CD8-positive, alpha-beta memory T cell (primary cell): ENCODE data around the gene EPS15. TPM values are rescaled to one million over a fixed set of nuclear protein-coding genes. Genes with fewer than 3 reads are reported as not detected.
A peak's percentile ranks its signal among the peaks of the same experiment; 100 is the strongest.

ENCODE experiments used
- CTCF ChIA-PET: fragments of 350-600 bp; sonication (Branson Sonifier 250); formaldehyde crosslinking; loops from one replicate; lab custom pipeline; 2021; ENCODE audit warnings: antibody characterized with exemption; lab: Charles Lee
- POLR2A ChIA-PET: fragments of 350-600 bp; sonication (Branson Sonifier 250); formaldehyde crosslinking; loops from one replicate; lab custom pipeline; 2021; ENCODE audit warnings: antibody characterized with exemption; lab: Charles Lee
- DNase-seq, 5 donors: peaks; one replicate each; pipeline versions ENCODE4 v3.0.0 to v3.0.0-alpha.2; 2020 to 2022; ENCODE audit warnings: mixed read lengths in 1 of 5
- H3K27ac ChIP-seq: one replicate; pipeline ENCODE4 v1.7.0; 2013; ENCODE audit warnings: low read depth, mild to moderate bottlenecking, low read length, moderate library complexity
- H3K27me3 ChIP-seq: 2 replicates; pipeline ENCODE4 v1.7.0; 2013; ENCODE audit warnings: low read length, mild to moderate bottlenecking; ENCODE audit not compliant: insufficient read depth, poor library complexity, severe bottlenecking
- H3K36me3 ChIP-seq: 2 replicates; pipeline ENCODE4 v1.7.0; 2013; ENCODE audit warnings: mild to moderate bottlenecking, low read length, moderate library complexity; ENCODE audit not compliant: insufficient read depth
- H3K4me1 ChIP-seq: 2 replicates; pipeline ENCODE4 v1.7.0; 2013; ENCODE audit warnings: mild to moderate bottlenecking, low read length, moderate library complexity; ENCODE audit not compliant: insufficient read depth
- H3K4me3 ChIP-seq: 2 replicates; pipeline ENCODE4 v1.7.0; 2013; ENCODE audit warnings: mild to moderate bottlenecking, low read length
- H3K9me3 ChIP-seq: 2 replicates; pipeline ENCODE4 v1.7.0; 2013; ENCODE audit warnings: mild to moderate bottlenecking, low read length
- H3K27ac Mint-ChIP-seq, 8 donors: one replicate each; pipeline ENCODE4 v1.8.0; 2020 to 2021; ENCODE audit warnings: mixed read lengths in 8 of 8, mild to moderate bottlenecking in 6 of 8, inconsistent platforms in 3 of 8, moderate library complexity in 3 of 8
- H3K27me3 Mint-ChIP-seq, 2 donors: one replicate each; pipeline ENCODE4 v1.8.0; 2020 to 2021; ENCODE audit warnings: mixed read lengths in 2 of 2, mild to moderate bottlenecking in 1 of 2, moderate library complexity in 1 of 2
- H3K36me3 Mint-ChIP-seq, 3 donors: one replicate each; pipeline ENCODE4 v1.8.0; 2020 to 2021; ENCODE audit warnings: mixed read lengths in 3 of 3, inconsistent platforms in 1 of 3, mild to moderate bottlenecking in 1 of 3
- H3K4me1 Mint-ChIP-seq, 3 donors: one replicate each; pipeline ENCODE4 v1.8.0; 2020 to 2021; ENCODE audit warnings: mixed read lengths in 3 of 3, inconsistent platforms in 1 of 3, mild to moderate bottlenecking in 1 of 3
- H3K4me3 Mint-ChIP-seq, 7 donors: one replicate each; pipeline ENCODE4 v1.8.0; 2020 to 2021; ENCODE audit warnings: mixed read lengths in 7 of 7, mild to moderate bottlenecking in 6 of 7, moderate library complexity in 4 of 7, inconsistent platforms in 2 of 7
- H3K9me3 Mint-ChIP-seq, 5 donors: one replicate each; pipeline ENCODE4 v1.8.0; 2020 to 2022; ENCODE audit warnings: mixed read lengths in 5 of 5, mild to moderate bottlenecking in 3 of 5, moderate library complexity in 2 of 5, inconsistent platforms in 1 of 5
- polyA plus RNA-seq: library from polyadenylated mRNA; unstranded; fragments of 300-500 nt; fragmentation: Illumina TruSeq; gene quantifications from one replicate; pipeline ENCODE4 v1.2.3, GENCODE V29; 2021
- total RNA-seq, 2 experiments: library from RNA; stranded (reverse); gene quantifications; one replicate each; pipeline ENCODE4 v1.2.3, GENCODE V29; 2021

Gene EPS15
- total and polyA plus RNA-seq, 3 experiments from 2014 or later, result 59.6 to 112 (median 108) TPM

- Histone ChIP-seq H3K9me3 (no peaks in the 10 kb centered on the region), H3K36me3 (no peaks in the 10 kb centered on the region), H3K27ac (no peak overlapping the region), H3K4me3 (no peak overlapping the region), H3K4me1 (peaks cover 35% of the 10 kb centered on the region), H3K27me3 (no peaks in the 10 kb centered on the region)
- H3K4me3 Mint-ChIP-seq, result peak overlapping the region in 5 of 7 donors; percentile 4 to 28 (median 13)
- H3K36me3 Mint-ChIP-seq, result peaks cover 3 to 19% (median 12%) of the 10 kb centered on the region in 3 donors
- peaks cover 63 to 87% (median 82%) of the 10 kb centered on the region in 3 donors for H3K4me1 Mint-ChIP-seq
- ChIA-PET POLR2A (no interaction called here), CTCF (interaction anchor here (1.0 kb wide), 1 partner anchor 72 kb away, joined by 3 read pairs; no protein-coding TSS in a partner anchor)
- no peaks in the 10 kb centered on the region for H3K27me3 Mint-ChIP-seq
- no peak for DNase-seq
- H3K9me3 Mint-ChIP-seq, result no peaks in the 10 kb centered on the region
- peak overlapping the region in 7 of 8 donors; percentile 0 to 85 (median 40) for H3K27ac Mint-ChIP-seq
Observed at GRCh38 chr1:51494138-51494830, 24.8 kb downstream of the EPS15 start.

DNA sequence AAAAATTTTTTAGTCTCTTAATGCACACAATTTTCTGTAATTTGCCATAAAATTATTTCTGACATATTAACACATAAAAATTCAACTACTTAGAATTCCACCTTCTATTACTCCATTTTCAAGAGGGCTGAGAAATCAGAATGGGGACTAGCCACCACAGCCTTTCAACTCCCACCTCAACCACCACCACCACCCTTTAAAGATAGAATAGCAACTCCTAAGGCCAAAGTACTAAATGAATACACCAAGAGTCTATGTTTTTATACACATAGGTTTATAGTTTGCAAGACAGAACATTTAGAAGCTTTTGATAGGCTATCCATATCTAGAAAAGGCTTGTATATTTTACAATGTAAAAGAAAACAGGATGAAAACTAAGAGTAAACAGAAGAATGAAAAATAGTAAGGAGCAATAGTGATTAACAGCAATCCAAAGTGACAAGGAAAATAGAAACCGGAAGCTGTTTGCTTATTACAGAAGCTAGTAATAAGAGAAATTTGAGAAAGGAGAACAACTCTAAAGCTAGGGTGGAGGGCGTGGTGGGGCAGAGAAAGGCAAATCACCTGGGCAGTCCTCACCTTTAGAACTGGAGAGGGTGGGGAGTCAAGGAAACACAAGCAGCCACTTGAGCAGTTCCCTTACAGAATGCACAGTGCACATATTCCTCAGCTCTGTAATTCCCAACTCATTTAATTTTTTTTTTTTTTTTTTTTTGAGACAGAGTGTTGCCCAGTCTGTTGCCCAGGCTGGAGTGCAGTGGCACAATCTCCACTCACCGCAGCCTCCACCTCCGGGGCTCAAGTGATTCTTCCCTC, 27.7 kb downstream of the EPS15 start:
- H3K4me3 ChIP-seq, result no peak overlapping the region
- Mint-ChIP-seq H3K9me3 (no peaks in the 10 kb centered on the region), H3K4me1 (peaks cover 56 to 80% (median 78%) of the 10 kb centered on the region in 3 donors), H3K27me3 (no peaks in the 10 kb centered on the region), H3K4me3 (peak overlapping the region in 5 of 7 donors; percentile 9 to 50 (median 29)), H3K27ac (peak overlapping the region; percentile 31 to 82 (median 50)), H3K36me3 (peaks cover 0 to 10% (median 6%) of the 10 kb centered on the region in 3 donors)
- DNase-seq, result no peak
- H3K9me3 ChIP-seq, result no peaks in the 10 kb centered on the region
- H3K27ac ChIP-seq, result no peak overlapping the region
- ChIA-PET POLR2A (interaction anchor here (0.6 kb wide), 1 partner anchor 10 kb away, joined by 6 read pairs; no protein-coding TSS in a partner anchor), CTCF (interaction anchor here (0.6 to 1.3 kb wide), 2 partner anchors 27 to 462 kb away, joined by 3 to 4 read pairs; partner anchors contain the start of gene EPS15)
- H3K4me1 ChIP-seq, result peaks cover 41% of the 10 kb centered on the region
- no peaks in the 10 kb centered on the region for H3K36me3 ChIP-seq
- no peaks in the 10 kb centered on the region for H3K27me3 ChIP-seq

DNA sequence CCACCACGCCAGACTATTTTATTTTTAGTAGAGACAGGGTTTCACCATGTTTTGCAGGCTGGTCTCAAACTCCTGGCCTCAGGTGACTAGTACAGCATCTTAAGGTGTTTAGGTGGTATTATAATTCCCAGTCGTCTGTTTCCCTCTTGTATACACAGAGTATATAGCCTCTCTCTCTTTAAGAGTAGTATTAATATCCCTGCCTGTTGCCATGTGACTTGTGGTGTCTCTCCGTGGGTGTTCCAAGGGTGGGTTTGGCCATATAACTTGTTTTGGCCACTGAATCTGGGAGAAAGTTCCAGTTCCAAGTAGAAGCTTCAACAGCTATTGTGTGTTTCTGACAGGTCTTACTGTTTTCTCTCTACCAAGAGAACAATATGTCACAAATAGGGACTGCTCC, 29.6 kb downstream of the EPS15 start:
- Histone ChIP-seq H3K27me3 (no peaks in the 10 kb centered on the region), H3K4me1 (peaks cover 35% of the 10 kb centered on the region), H3K27ac (no peak overlapping the region), H3K9me3 (no peaks in the 10 kb centered on the region), H3K36me3 (no peaks in the 10 kb centered on the region), H3K4me3 (no peak overlapping the region)
- no peaks in the 10 kb centered on the region for H3K9me3 Mint-ChIP-seq
- peaks cover 44 to 71% (median 70%) of the 10 kb centered on the region in 3 donors for H3K4me1 Mint-ChIP-seq
- ChIA-PET POLR2A (interaction anchor here (1.6 kb wide), 1 partner anchor 29 kb away, joined by 3 read pairs; the partner anchor contains the start of gene EPS15), CTCF (interaction anchor here (0.8 kb wide), 1 partner anchor 8 kb away, joined by 3 read pairs; no protein-coding TSS in a partner anchor)
- DNase-seq, result no peak
- H3K36me3 Mint-ChIP-seq, result peaks cover 0 to 15% (median 6%) of the 10 kb centered on the region in 3 donors
- H3K4me3 Mint-ChIP-seq, result no peak overlapping the region
- H3K27ac Mint-ChIP-seq, result peak overlapping the region in 2 of 8 donors; percentile 72 to 84
- H3K27me3 Mint-ChIP-seq, result no peaks in the 10 kb centered on the region

GRCh38 chr1:51488372-51489050, 30.6 kb downstream of the EPS15 start:
- Mint-ChIP-seq H3K27me3 (no peaks in the 10 kb centered on the region), H3K4me1 (peaks cover 40 to 72% (median 69%) of the 10 kb centered on the region in 3 donors), H3K4me3 (peak overlapping the region in 3 of 7 donors; percentile 3 to 47 (median 5)), H3K27ac (peak overlapping the region in 7 of 8 donors; percentile 0 to 84 (median 51)), H3K9me3 (no peaks in the 10 kb centered on the region), H3K36me3 (peaks cover 0 to 19% (median 3%) of the 10 kb centered on the region in 3 donors)
- ChIA-PET POLR2A (interaction anchor here (0.7 to 1.6 kb wide), 2 partner anchors 30 to 257 kb away, joined by 3 read pairs; partner anchors contain the start of gene EPS15), CTCF (interaction anchor here (0.8 to 0.9 kb wide), 2 partner anchors 9 to 31 kb away, joined by 3 read pairs; partner anchors contain the start of gene EPS15)
- H3K27me3 ChIP-seq, result no peaks in the 10 kb centered on the region
- DNase-seq, result no peak
- H3K36me3 ChIP-seq, result no peaks in the 10 kb centered on the region
- peaks cover 28% of the 10 kb centered on the region for H3K4me1 ChIP-seq
- no peak overlapping the region for H3K4me3 ChIP-seq
- H3K9me3 ChIP-seq, result no peaks in the 10 kb centered on the region
- H3K27ac ChIP-seq, result no peak overlapping the region

- Mint-ChIP-seq H3K4me1 (peaks cover 42 to 75% (median 74%) of the 10 kb centered on the region in 3 donors), H3K36me3 (peaks cover 0 to 23% (median 6%) of the 10 kb centered on the region in 3 donors), H3K27ac (peak overlapping the region in 3 of 8 donors; percentile 3 to 19 (median 4)), H3K4me3 (no peak overlapping the region), H3K27me3 (no peaks in the 10 kb centered on the region), H3K9me3 (no peaks in the 10 kb centered on the region)
- no peaks in the 10 kb centered on the region for H3K9me3 ChIP-seq
- peaks cover 27% of the 10 kb centered on the region for H3K4me1 ChIP-seq
- H3K27me3 ChIP-seq, result no peaks in the 10 kb centered on the region
- POLR2A ChIA-PET, result interaction anchor here (0.7 kb wide), 1 partner anchor 257 kb away, joined by 3 read pairs; no protein-coding TSS in a partner anchor
- CTCF ChIA-PET, result no interaction called here
- DNase-seq, result no peak
- no peak overlapping the region for H3K27ac ChIP-seq
- no peak overlapping the region for H3K4me3 ChIP-seq
- H3K36me3 ChIP-seq, result no peaks in the 10 kb centered on the region
Observed at GRCh38 chr1:51487628-51488027, 31.4 kb downstream of the EPS15 start.

DNA sequence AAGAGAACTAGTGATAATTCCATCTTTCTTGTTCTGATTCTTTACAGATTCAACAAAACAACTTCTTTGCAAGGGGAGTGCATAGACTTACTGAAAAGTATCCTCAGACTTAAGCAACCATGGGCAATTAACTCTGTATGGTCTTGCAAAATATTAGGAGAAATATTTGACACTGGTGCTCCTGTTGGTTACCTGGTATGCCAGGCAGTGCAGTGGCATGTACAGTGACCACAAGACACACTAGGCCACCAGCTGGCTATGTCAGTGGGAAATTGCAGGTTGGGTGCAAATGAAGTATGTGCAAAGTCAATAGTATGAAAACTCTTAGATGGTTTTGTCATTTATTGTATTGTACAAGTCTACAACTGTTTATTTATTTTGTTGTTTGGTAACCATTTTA, 34.5 kb downstream of the EPS15 start:
- no peak overlapping the region for H3K27ac ChIP-seq
- POLR2A ChIA-PET, result no interaction called here
- Mint-ChIP-seq H3K4me1 (peaks cover 37 to 70% (median 63%) of the 10 kb centered on the region in 3 donors), H3K27ac (no peak overlapping the region), H3K36me3 (peaks cover 7 to 43% (median 14%) of the 10 kb centered on the region in 3 donors), H3K27me3 (no peaks in the 10 kb centered on the region), H3K4me3 (no peak overlapping the region), H3K9me3 (no peaks in the 10 kb centered on the region)
- DNase-seq, result no peak
- peaks cover 6% of the 10 kb centered on the region for H3K4me1 ChIP-seq
- CTCF ChIA-PET, result no interaction called here
- H3K9me3 ChIP-seq, result no peaks in the 10 kb centered on the region
- no peak overlapping the region for H3K4me3 ChIP-seq
- H3K27me3 ChIP-seq, result no peaks in the 10 kb centered on the region
- no peaks in the 10 kb centered on the region for H3K36me3 ChIP-seq

- ChIA-PET POLR2A (no interaction called here), CTCF (no interaction called here)
- peak overlapping the region in 1 of 8 donors; percentile 24 for H3K27ac Mint-ChIP-seq
- Histone ChIP-seq H3K27me3 (no peaks in the 10 kb centered on the region), H3K36me3 (no peaks in the 10 kb centered on the region), H3K4me1 (no peaks in the 10 kb centered on the region), H3K9me3 (no peaks in the 10 kb centered on the region), H3K4me3 (no peak overlapping the region), H3K27ac (no peak overlapping the region)
- peaks cover 17 to 45% (median 18%) of the 10 kb centered on the region in 3 donors for H3K36me3 Mint-ChIP-seq
- peaks cover 28 to 60% (median 54%) of the 10 kb centered on the region in 3 donors for H3K4me1 Mint-ChIP-seq
- DNase-seq, result no peak
- H3K4me3 Mint-ChIP-seq, result no peak overlapping the region
- no peaks in the 10 kb centered on the region for H3K27me3 Mint-ChIP-seq
- H3K9me3 Mint-ChIP-seq, result no peaks in the 10 kb centered on the region
Observed at GRCh38 chr1:51482881-51483280, 36.2 kb downstream of the EPS15 start.
